CD4-positive, alpha-beta memory T cell (primary cell): ENCODE data around the gene KIAA1755. TPM values are rescaled to one million over a fixed set of nuclear protein-coding genes. Genes with fewer than 3 reads are reported as not detected.
A peak's percentile ranks its signal among the peaks of the same experiment; 100 is the strongest.
"Not testable (repeated sequence)": the region's sequence is repeated elsewhere in the genome, so short reads cannot be mapped to it uniquely, and the experiment has no call there.

Experiments used
- CTCF ChIA-PET: fragments of 350-600 bp; sonication (Branson Sonifier 250); formaldehyde crosslinking; loops from one replicate; lab custom pipeline; 2021; ENCODE audit warnings: inconsistent platforms; ENCODE audit not compliant: partially characterized antibody; lab: Charles Lee
- POLR2A ChIA-PET: fragments of 350-600 bp; sonication (Branson Sonifier 250); formaldehyde crosslinking; loops from one replicate; lab custom pipeline; 2021; ENCODE audit not compliant: partially characterized antibody; lab: Charles Lee
- DNase-seq, 5 donors: peaks; one replicate each; pipeline versions ENCODE4 v3.0.0 to v3.0.0-alpha.2; 2020 to 2022; ENCODE audit warnings: mixed read lengths in 1 of 5
- H3K27ac ChIP-seq: one replicate; pipeline ENCODE4 v1.7.0; 2013; ENCODE audit warnings: low read depth, low read length
- H3K27me3 ChIP-seq: 2 replicates; pipeline ENCODE4 v1.7.0; 2013; ENCODE audit warnings: mild to moderate bottlenecking, low read length, moderate library complexity; ENCODE audit not compliant: insufficient read depth
- H3K36me3 ChIP-seq: 2 replicates; pipeline ENCODE4 v1.7.0; 2013; ENCODE audit warnings: mild to moderate bottlenecking, low read length, moderate library complexity; ENCODE audit not compliant: insufficient read depth
- H3K4me1 ChIP-seq: 2 replicates; pipeline ENCODE4 v1.7.0; 2013; ENCODE audit warnings: mild to moderate bottlenecking, low read length, moderate library complexity; ENCODE audit not compliant: insufficient read depth
- H3K4me3 ChIP-seq, 2 donors: one replicate each; pipeline ENCODE4 v1.7.0; 2013; ENCODE audit warnings: low read length in 2 of 2, mild to moderate bottlenecking in 1 of 2
- H3K9me3 ChIP-seq, 2 donors: one replicate each; pipeline ENCODE4 v1.7.0; 2013; ENCODE audit warnings: low read length in 2 of 2, control low read depth in 1 of 2; ENCODE audit not compliant: control insufficient read depth in 1 of 2
- H3K27ac Mint-ChIP-seq, 7 donors: one replicate each; pipeline ENCODE4 v1.8.0; 2020 to 2021; ENCODE audit warnings: mixed read lengths in 7 of 7, mild to moderate bottlenecking in 6 of 7, inconsistent platforms in 3 of 7, moderate library complexity in 3 of 7
- H3K27me3 Mint-ChIP-seq, 2 donors: one replicate each; pipeline ENCODE4 v1.8.0; 2020 to 2021; ENCODE audit warnings: mixed read lengths in 2 of 2
- H3K36me3 Mint-ChIP-seq, 2 donors: one replicate each; pipeline ENCODE4 v1.8.0; 2020 to 2021; ENCODE audit warnings: mixed read lengths in 2 of 2, inconsistent platforms in 1 of 2, mild to moderate bottlenecking in 1 of 2
- H3K4me1 Mint-ChIP-seq, 4 donors: one replicate each; pipeline ENCODE4 v1.8.0; 2020 to 2021; ENCODE audit warnings: mixed read lengths in 4 of 4, mild to moderate bottlenecking in 1 of 4
- H3K4me3 Mint-ChIP-seq, 8 donors: one replicate each; pipeline ENCODE4 v1.8.0; 2020 to 2021; ENCODE audit warnings: mixed read lengths in 8 of 8, mild to moderate bottlenecking in 7 of 8, moderate library complexity in 6 of 8, inconsistent platforms in 3 of 8
- H3K9me3 Mint-ChIP-seq, 8 donors: one replicate each; pipeline ENCODE4 v1.8.0; 2020 to 2021; ENCODE audit warnings: mixed read lengths in 8 of 8, mild to moderate bottlenecking in 5 of 8, inconsistent platforms in 3 of 8, moderate library complexity in 1 of 8
- intact Hi-C: fragments of 100-400 bp; cut with micrococcal nuclease; formaldehyde crosslinking; loops from one replicate; pipeline ENCODE4 v1.15.1; 2023
- polyA plus RNA-seq, 2 donors: library from polyadenylated mRNA; unstranded; fragments of 300-500 nt; fragmentation: Illumina TruSeq; gene quantifications; one replicate each; pipeline ENCODE4 v1.2.3, GENCODE V29; 2021
- total RNA-seq, 2 experiments: library from RNA; stranded (reverse); gene quantifications; one replicate each; pipeline ENCODE4 v1.2.3, GENCODE V29; 2021

KIAA1755 gene
- total and polyA plus RNA-seq, 4 experiments from 2014 or later, result not detected

- H3K27ac Mint-ChIP-seq, result peak overlapping the region in 1 of 7 donors; percentile 16
- peaks cover 8 to 22% of the 10 kb centered on the region in 2 donors for H3K27me3 Mint-ChIP-seq
These were observed 26.3 kb upstream of the KIAA1755 start for GRCh38 chr20:38286586-38287531.

GRCh38 chr20:38284893-38285444, 24.4 kb upstream of the KIAA1755 start:
- Histone ChIP-seq H3K9me3 (no peaks in the 10 kb centered on the region), H3K36me3 (no peaks in the 10 kb centered on the region), H3K4me1 (no peaks in the 10 kb centered on the region), H3K4me3 (no peak overlapping the region), H3K27ac (no peak overlapping the region), H3K27me3 (no peaks in the 10 kb centered on the region)
- ChIA-PET POLR2A (no interaction called here), CTCF (no interaction called here)
- Mint-ChIP-seq H3K27ac (no peak overlapping the region), H3K36me3 (no peaks in the 10 kb centered on the region), H3K4me1 (peaks cover 0 to 2% (median 0%) of the 10 kb centered on the region in 4 donors), H3K4me3 (no peak overlapping the region), H3K9me3 (peaks cover 0 to 2% (median 0%) of the 10 kb centered on the region in 8 donors), H3K27me3 (peaks cover 6 to 8% of the 10 kb centered on the region in 2 donors)
- no peak for DNase-seq
- intact Hi-C loops, result no loop called here

More at GRCh38 chr20:38286586-38287531, 26.3 kb upstream of the KIAA1755 start:
- H3K36me3 ChIP-seq, result no peaks in the 10 kb centered on the region
- Mint-ChIP-seq H3K4me1 (peaks cover 0 to 2% (median 0%) of the 10 kb centered on the region in 4 donors), H3K36me3 (no peaks in the 10 kb centered on the region), H3K4me3 (no peak overlapping the region), H3K9me3 (peaks cover 0 to 2% (median 0%) of the 10 kb centered on the region in 8 donors)
- ChIA-PET CTCF (no interaction called here), POLR2A (no interaction called here)
- H3K4me1 ChIP-seq, result no peaks in the 10 kb centered on the region
- no peak for DNase-seq
- no peaks in the 10 kb centered on the region for H3K9me3 ChIP-seq
- H3K27ac ChIP-seq, result no peak overlapping the region
- no peaks in the 10 kb centered on the region for H3K27me3 ChIP-seq
- intact Hi-C loops, result no loop called here
- no peak overlapping the region for H3K4me3 ChIP-seq

- H3K36me3 ChIP-seq, H3K4me3 ChIP-seq, H3K9me3 ChIP-seq, H3K27ac ChIP-seq, CTCF ChIA-PET, H3K36me3 Mint-ChIP-seq, H3K27ac Mint-ChIP-seq, DNase-seq, H3K4me1 Mint-ChIP-seq, H3K4me3 Mint-ChIP-seq, POLR2A ChIA-PET, H3K27me3 ChIP-seq, H3K9me3 Mint-ChIP-seq, H3K4me1 ChIP-seq, intact Hi-C loops, H3K27me3 Mint-ChIP-seq: not testable (repeated sequence)
These were observed 23.6 kb upstream of the KIAA1755 start for GRCh38 chr20:38284066-38284650.

GRCh38 chr20:38283236-38283635, 22.7 kb upstream of the KIAA1755 start:
- Histone ChIP-seq H3K4me3 (no peak overlapping the region), H3K4me1 (no peaks in the 10 kb centered on the region), H3K36me3 (no peaks in the 10 kb centered on the region), H3K9me3 (no peaks in the 10 kb centered on the region), H3K27me3 (no peaks in the 10 kb centered on the region), H3K27ac (no peak overlapping the region)
- Mint-ChIP-seq H3K27ac (peak overlapping the region in 1 of 7 donors; percentile 46), H3K27me3 (peaks cover 4 to 6% of the 10 kb centered on the region in 2 donors), H3K4me3 (no peak overlapping the region), H3K36me3 (no peaks in the 10 kb centered on the region), H3K4me1 (no peaks in the 10 kb centered on the region), H3K9me3 (peaks cover 0 to 2% (median 0%) of the 10 kb centered on the region in 8 donors)
- CTCF ChIA-PET, result no interaction called here
- intact Hi-C loops, result no loop called here
- POLR2A ChIA-PET, result no interaction called here
- no peak for DNase-seq

GRCh38 chr20:38281176-38281915, 20.8 kb upstream of the KIAA1755 start:
- intact Hi-C loops, H3K27ac ChIP-seq, H3K36me3 ChIP-seq, H3K9me3 ChIP-seq, CTCF ChIA-PET, H3K27ac Mint-ChIP-seq, H3K4me1 ChIP-seq, H3K36me3 Mint-ChIP-seq, H3K27me3 Mint-ChIP-seq, POLR2A ChIA-PET, H3K4me3 Mint-ChIP-seq, H3K4me1 Mint-ChIP-seq, H3K9me3 Mint-ChIP-seq, DNase-seq, H3K4me3 ChIP-seq, H3K27me3 ChIP-seq: not testable (repeated sequence)

GRCh38 chr20:38278763-38279162, 18.2 kb upstream of the KIAA1755 start:
- POLR2A ChIA-PET, result no interaction called here
- no peak for DNase-seq
- intact Hi-C loops, result no loop called here
- H3K36me3 ChIP-seq, result no peaks in the 10 kb centered on the region
- H3K27me3 ChIP-seq, result no peaks in the 10 kb centered on the region
- Mint-ChIP-seq H3K27me3 (no peaks in the 10 kb centered on the region), H3K4me1 (no peaks in the 10 kb centered on the region), H3K36me3 (no peaks in the 10 kb centered on the region), H3K27ac (no peak overlapping the region), H3K9me3 (peaks cover 0 to 2% (median 0%) of the 10 kb centered on the region in 8 donors), H3K4me3 (no peak overlapping the region)
- H3K27ac ChIP-seq, result no peak overlapping the region
- no peak overlapping the region for H3K4me3 ChIP-seq
- CTCF ChIA-PET, result no interaction called here
- H3K4me1 ChIP-seq, result no peaks in the 10 kb centered on the region
- no peaks in the 10 kb centered on the region for H3K9me3 ChIP-seq

GRCh38 chr20:38278131-38278530, 17.6 kb upstream of the KIAA1755 start:
- Mint-ChIP-seq H3K4me3 (no peak overlapping the region), H3K36me3 (no peaks in the 10 kb centered on the region), H3K27ac (no peak overlapping the region), H3K4me1 (no peaks in the 10 kb centered on the region), H3K27me3 (no peaks in the 10 kb centered on the region), H3K9me3 (peaks cover 0 to 2% (median 0%) of the 10 kb centered on the region in 8 donors)
- no peak overlapping the region for H3K4me3 ChIP-seq
- intact Hi-C loops, result no loop called here
- no peaks in the 10 kb centered on the region for H3K36me3 ChIP-seq
- H3K27me3 ChIP-seq, result no peaks in the 10 kb centered on the region
- no peaks in the 10 kb centered on the region for H3K9me3 ChIP-seq
- ChIA-PET CTCF (no interaction called here), POLR2A (no interaction called here)
- DNase-seq, result no peak
- H3K4me1 ChIP-seq, result no peaks in the 10 kb centered on the region
- H3K27ac ChIP-seq, result no peak overlapping the region
